Activated T-cell treated with anti-CD3 and anti-CD28 coated beads, Interleukin-2, amount 50 U/mL, for 4 hours (primary cell): ENCODE measurements around the gene THRAP3. TPM values are rescaled to one million over a fixed set of nuclear protein-coding genes. Genes with fewer than 3 reads are reported as not detected.
"Not testable (repeated sequence)": the region's sequence is repeated elsewhere in the genome, so short reads cannot be mapped to it uniquely, and the experiment has no call there.

ENCODE experiments used
- ATAC-seq, 2 donors: fragments of 200-7000 bp; cut with Tn5 transposase; one replicate each; pipeline ENCODE4 v1.10.0; 2021
- DNase-seq: peaks from one replicate; pipeline ENCODE4 v3.0.0-alpha.2; 2020
- H3K27me3 Mint-ChIP-seq: one replicate; pipeline ENCODE4 v1.8.0; 2021; ENCODE audit warnings: low read depth, mixed read lengths
- H3K36me3 Mint-ChIP-seq: one replicate; pipeline ENCODE4 v1.8.0; 2022; ENCODE audit warnings: mixed read lengths; ENCODE audit not compliant: insufficient read depth
- H3K4me1 Mint-ChIP-seq: one replicate; pipeline ENCODE4 v1.8.0; 2021; ENCODE audit warnings: low read depth, mixed read lengths
- H3K4me3 Mint-ChIP-seq: one replicate; pipeline ENCODE4 v1.8.0; 2021; ENCODE audit warnings: mild to moderate bottlenecking, moderate library complexity, mixed read lengths
- H3K9me3 Mint-ChIP-seq: one replicate; pipeline ENCODE4 v1.8.0; 2021; ENCODE audit warnings: mixed read lengths
- total RNA-seq, 3 donors: library from RNA; stranded (reverse); gene quantifications; one replicate each; pipeline ENCODE4 v1.2.1, GENCODE V29; 2021

THRAP3 gene
- total RNA-seq, 3 donors from 2014 or later = 134 to 145 (median 142) TPM

DNA sequence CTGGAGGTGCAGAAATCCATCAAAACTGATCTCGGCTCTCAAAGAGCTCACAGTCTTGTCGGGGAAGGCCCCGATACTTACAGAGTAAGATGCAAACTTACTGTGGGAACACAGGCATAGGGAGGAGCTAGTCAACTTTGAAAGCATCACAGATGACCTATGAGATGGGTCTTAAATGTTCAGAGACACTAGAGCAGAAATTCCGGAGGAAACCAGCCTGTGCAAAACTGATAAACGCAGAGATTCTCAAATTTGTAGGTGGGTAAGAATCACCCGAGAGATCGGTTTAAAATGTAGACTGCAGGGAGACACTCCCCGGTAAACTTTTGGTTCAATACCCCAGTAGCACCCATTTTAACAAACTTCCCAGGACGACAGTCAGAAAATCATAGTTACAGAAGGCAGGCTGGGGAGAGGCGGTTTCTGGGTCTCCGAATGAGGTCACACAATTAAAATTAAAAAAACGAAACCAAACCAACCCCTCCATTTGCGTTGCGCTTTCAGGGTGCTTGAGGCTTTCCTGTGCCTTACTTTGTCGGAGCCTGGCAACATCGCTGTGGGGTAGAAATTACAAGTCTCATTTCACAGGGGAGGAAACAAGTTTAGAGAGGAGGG, 755 bp upstream of the THRAP3 start:
- H3K36me3 Mint-ChIP-seq = peaks cover 17% of the 10 kb centered on the region
- peaks cover 33% of the 10 kb centered on the region for H3K4me1 Mint-ChIP-seq
- peak overlapping the region; percentile 89 for H3K4me3 Mint-ChIP-seq
- DNase-seq (peak; percentile 12), ATAC-seq (peak; percentile 23 to 31)
- no peaks in the 10 kb centered on the region for H3K9me3 Mint-ChIP-seq
- H3K27me3 Mint-ChIP-seq = no peaks in the 10 kb centered on the region

DNA sequence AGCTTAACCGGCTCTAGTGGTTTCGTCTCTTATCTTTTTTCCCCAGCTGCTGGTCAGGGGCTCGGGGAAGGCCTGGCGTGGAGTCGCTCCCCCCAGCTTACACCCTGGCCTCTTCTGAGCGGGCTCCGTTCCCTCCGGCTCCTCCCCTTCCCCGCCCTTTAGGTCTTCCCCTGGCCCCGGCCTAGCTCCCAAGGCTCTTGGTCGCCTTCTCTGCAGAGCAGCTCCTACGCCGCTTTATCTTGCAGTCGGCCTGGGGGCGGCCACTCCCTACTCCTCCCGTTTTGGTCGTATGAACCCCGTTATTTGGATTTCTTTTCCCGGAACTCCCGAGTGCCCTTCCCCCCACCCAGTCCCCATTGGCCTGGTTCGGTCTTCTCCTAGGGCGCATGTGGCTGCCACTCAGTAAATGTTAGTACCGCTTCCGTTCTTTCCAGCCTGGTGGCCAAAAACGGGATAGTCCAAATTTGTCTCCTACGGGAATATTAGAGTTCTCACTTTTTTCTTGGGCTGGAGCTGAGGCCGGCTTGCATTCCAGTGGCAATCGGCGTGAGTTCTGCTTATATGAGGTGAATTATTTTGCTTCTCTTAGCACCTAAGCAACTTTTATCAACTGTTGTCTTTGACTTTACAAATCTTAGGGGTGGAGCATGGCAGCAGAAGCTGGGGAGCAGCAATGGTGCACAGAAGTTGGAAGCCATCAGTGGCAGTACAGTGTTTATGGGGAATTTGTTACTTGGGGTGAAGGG, 467 bp downstream of the THRAP3 start:
- peaks cover 33% of the 10 kb centered on the region for H3K4me1 Mint-ChIP-seq
- peaks cover 17% of the 10 kb centered on the region for H3K36me3 Mint-ChIP-seq
- ATAC-seq (peak; percentile 67 to 68), DNase-seq (no peak)
- H3K4me3 Mint-ChIP-seq = peak overlapping the region; percentile 89
- no peaks in the 10 kb centered on the region for H3K27me3 Mint-ChIP-seq
- H3K9me3 Mint-ChIP-seq = no peaks in the 10 kb centered on the region

GRCh38 chr1:36225283-36225899, 1.1 kb downstream of the THRAP3 start:
- peaks cover 33% of the 10 kb centered on the region for H3K4me1 Mint-ChIP-seq
- ATAC-seq (no peak), DNase-seq (no peak)
- H3K36me3 Mint-ChIP-seq = peaks cover 18% of the 10 kb centered on the region
- peak overlapping the region; percentile 89 for H3K4me3 Mint-ChIP-seq
- no peaks in the 10 kb centered on the region for H3K27me3 Mint-ChIP-seq
- H3K9me3 Mint-ChIP-seq = no peaks in the 10 kb centered on the region

DNA sequence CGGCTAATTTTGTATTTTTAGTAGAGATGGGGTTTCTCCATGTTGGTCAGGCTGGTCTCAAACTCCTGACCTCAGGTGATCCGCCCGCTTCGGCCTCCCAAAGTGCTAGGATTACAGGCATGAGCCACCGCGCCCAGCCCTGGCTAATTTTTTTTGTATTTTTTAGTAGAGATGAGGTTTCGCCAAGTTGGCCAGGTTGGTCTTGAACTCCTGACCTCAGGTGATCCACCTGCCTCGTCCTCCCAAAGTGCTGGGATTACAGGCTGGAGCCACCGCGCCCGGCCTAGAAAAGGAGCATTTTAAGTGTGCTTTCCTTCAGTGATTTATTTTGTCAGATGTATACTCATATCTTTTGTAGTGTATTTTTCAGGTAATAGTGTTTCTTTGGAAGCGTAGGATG, 6.0 kb downstream of the THRAP3 start:
- H3K27me3 Mint-ChIP-seq, H3K9me3 Mint-ChIP-seq, DNase-seq, H3K4me3 Mint-ChIP-seq, ATAC-seq: not testable (repeated sequence)
- H3K4me1 Mint-ChIP-seq = peaks cover 56% of the 10 kb centered on the region
- peaks cover 28% of the 10 kb centered on the region for H3K36me3 Mint-ChIP-seq

DNA sequence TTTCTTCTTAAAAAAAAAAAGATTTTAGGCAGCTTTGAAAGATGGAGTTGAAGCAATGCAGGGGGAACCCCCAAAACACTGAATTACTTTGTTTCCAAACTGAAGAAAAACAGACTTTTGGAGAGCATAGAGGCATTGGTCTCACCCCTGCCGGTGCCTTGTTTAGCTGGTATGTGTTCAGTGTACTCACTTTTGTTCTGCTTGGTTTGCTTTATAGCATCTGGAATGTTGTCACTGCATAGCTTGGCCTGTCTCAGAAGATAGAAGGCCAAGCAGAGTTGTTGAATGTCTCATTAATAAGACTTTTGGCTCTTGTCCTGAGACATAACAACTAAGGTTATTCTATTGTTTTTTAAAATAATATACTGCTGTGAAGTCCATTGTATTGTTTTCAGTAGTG, 6.9 kb downstream of the THRAP3 start:
- H3K27me3 Mint-ChIP-seq = no peaks in the 10 kb centered on the region
- no peak overlapping the region for H3K4me3 Mint-ChIP-seq
- DNase-seq (no peak), ATAC-seq (no peak)
- H3K9me3 Mint-ChIP-seq = no peaks in the 10 kb centered on the region
- H3K36me3 Mint-ChIP-seq = peaks cover 21% of the 10 kb centered on the region
- peaks cover 54% of the 10 kb centered on the region for H3K4me1 Mint-ChIP-seq

DNA sequence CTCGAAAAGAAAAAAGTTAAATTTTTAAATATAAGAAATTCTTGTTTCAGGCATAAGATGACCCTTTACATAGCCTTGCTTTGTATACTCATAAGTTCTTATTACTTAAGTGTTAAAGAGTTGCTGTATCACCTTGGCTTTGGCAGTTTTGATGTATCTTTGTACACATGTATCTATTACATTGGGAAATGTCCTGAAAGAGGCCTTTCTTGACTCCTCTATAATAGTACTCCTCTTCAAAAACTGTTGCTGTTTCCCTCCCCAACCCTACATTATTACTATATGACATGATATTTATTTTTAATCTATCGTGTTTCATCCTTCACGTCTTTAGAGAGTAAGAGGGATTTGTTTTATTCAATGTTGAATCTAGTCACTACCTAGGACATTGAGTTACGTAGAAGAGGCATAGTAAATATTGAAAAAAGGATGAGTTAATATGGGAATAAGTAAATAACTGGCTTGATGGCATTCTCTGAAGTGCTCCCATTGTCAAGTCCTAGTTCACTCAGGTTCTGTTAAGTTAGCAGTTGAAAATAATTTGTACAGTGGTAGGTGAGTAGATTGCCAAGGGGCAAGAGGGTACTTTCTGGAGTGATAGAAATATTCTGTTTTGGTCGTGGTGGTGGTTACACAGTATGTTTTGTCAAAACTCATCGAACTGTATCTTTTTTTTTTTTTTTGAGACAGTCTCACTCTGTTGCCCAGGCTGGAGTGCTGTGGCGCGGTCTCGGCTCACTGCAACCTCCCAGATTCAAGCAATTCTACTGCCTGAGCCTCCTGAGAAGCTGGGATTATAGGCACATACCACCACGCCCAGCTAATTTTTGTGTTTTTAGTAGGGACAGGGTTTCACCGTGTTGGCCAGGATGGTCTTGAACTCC, 8.2 kb downstream of the THRAP3 start:
- no peaks in the 10 kb centered on the region for H3K27me3 Mint-ChIP-seq
- DNase-seq (no peak), ATAC-seq (no peak)
- H3K9me3 Mint-ChIP-seq = no peaks in the 10 kb centered on the region
- H3K4me1 Mint-ChIP-seq = peaks cover 52% of the 10 kb centered on the region
- H3K4me3 Mint-ChIP-seq = no peak overlapping the region
- peaks cover 14% of the 10 kb centered on the region for H3K36me3 Mint-ChIP-seq

DNA sequence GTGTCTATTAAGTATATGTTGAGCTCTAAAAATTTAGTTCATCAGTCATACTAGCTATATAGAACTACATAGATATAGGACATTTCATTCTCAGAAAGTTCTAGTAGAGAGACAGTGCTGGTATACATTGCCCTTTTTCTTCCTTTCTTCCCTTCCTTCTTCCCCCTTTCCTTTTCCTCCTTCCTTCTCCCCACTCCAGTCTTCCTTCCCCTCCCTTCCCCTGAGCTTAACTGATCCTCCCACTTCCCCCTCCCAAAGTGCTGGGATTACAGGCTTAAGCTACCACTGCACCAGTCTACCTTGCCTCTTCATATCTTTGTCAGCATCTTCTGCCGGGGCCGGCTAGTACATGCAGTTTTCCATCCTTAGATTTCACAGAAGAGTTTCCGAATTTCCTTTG, 12.1 kb downstream of the THRAP3 start:
- no peaks in the 10 kb centered on the region for H3K27me3 Mint-ChIP-seq
- H3K4me1 Mint-ChIP-seq = peaks cover 57% of the 10 kb centered on the region
- DNase-seq (no peak), ATAC-seq (no peak)
- no peaks in the 10 kb centered on the region for H3K9me3 Mint-ChIP-seq
- H3K4me3 Mint-ChIP-seq = no peak overlapping the region
- H3K36me3 Mint-ChIP-seq = peaks cover 17% of the 10 kb centered on the region

- no peak for ATAC-seq
- H3K4me3 Mint-ChIP-seq = no peak overlapping the region
- no peaks in the 10 kb centered on the region for H3K27me3 Mint-ChIP-seq
- DNase-seq = no peak
- H3K36me3 Mint-ChIP-seq = peaks cover 22% of the 10 kb centered on the region
- H3K4me1 Mint-ChIP-seq = peaks cover 46% of the 10 kb centered on the region
- H3K9me3 Mint-ChIP-seq = no peaks in the 10 kb centered on the region
Observed at GRCh38 chr1:36238433-36238832, 14.2 kb downstream of the THRAP3 start.

DNA sequence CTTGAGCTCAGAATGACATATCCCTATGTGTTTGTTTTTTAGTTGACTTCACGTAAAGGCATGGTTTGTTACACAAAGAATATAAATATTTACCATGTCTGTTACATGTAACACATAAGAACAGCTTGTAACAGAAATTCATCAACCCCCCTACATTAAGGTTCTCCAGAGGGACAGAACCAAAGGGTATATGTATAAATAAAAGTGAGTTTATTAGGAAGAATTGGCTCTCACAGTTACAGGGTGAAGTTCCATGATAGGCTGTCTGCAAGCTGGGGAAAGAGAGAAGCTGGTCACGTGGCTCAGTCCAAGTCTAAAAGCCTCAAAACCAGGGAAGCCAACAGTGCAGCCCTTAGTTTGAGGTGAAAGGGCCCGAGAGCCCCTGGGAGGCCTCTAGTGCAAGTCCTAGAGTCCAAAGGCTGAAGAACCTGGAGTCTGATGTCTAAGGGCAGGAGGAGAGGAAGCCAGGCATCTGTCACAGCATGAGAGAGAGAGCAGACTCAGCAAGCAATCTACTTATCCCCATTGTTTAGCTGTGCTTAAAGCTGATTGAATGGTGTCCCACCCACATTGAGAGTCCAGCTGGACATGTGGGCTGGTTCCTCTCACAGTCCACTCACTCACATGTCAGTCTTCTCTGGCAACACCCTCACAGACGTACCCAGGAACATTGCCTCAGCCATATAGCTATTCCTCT, 15.8 kb downstream of the THRAP3 start:
- Mint-ChIP-seq H3K4me3 (no peak overlapping the region), H3K4me1 (peaks cover 38% of the 10 kb centered on the region), H3K9me3 (no peaks in the 10 kb centered on the region), H3K36me3 (peaks cover 21% of the 10 kb centered on the region), H3K27me3 (no peaks in the 10 kb centered on the region)
- ATAC-seq = no peak
- no peak for DNase-seq

DNA sequence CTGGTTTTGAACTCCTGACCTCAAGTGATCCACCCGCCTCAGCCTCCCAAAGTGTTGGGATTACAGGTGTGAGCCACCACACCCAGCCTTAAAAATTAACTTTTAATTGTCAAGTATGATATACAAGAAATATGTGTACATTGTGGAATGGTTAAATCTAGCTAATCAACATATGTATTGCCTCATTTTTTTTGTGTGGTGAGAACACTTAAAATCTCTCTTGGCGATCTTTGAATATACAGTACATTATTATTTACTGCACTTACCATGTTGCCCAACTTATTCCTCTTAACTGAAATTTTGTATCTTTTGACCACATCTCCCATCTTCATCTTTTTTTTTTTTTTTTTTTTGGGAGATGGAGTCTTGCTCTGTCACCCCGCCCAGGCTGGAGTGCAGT, 23.3 kb downstream of the THRAP3 start:
- Mint-ChIP-seq H3K9me3 (no peaks in the 10 kb centered on the region), H3K4me3 (no peak overlapping the region), H3K27me3 (no peaks in the 10 kb centered on the region), H3K4me1 (peaks cover 50% of the 10 kb centered on the region), H3K36me3 (peaks cover 18% of the 10 kb centered on the region)
- DNase-seq (no peak), ATAC-seq (no peak)

GRCh38 chr1:36248250-36248894, 24.1 kb downstream of the THRAP3 start:
- no peaks in the 10 kb centered on the region for H3K27me3 Mint-ChIP-seq

GRCh38 chr1:36251794-36252481, 27.7 kb downstream of the THRAP3 start:
- no peak overlapping the region for H3K4me3 Mint-ChIP-seq
- no peaks in the 10 kb centered on the region for H3K9me3 Mint-ChIP-seq
- H3K36me3 Mint-ChIP-seq = peaks cover 14% of the 10 kb centered on the region
- ATAC-seq (no peak), DNase-seq (no peak)
- H3K4me1 Mint-ChIP-seq = peaks cover 63% of the 10 kb centered on the region
- H3K27me3 Mint-ChIP-seq = no peaks in the 10 kb centered on the region

More at GRCh38 chr1:36248250-36248894, 24.1 kb downstream of the THRAP3 start:
- ATAC-seq (no peak), DNase-seq (no peak)
- Mint-ChIP-seq H3K4me3 (no peak overlapping the region), H3K9me3 (no peaks in the 10 kb centered on the region), H3K36me3 (peaks cover 16% of the 10 kb centered on the region), H3K4me1 (peaks cover 57% of the 10 kb centered on the region)

- Mint-ChIP-seq H3K4me1 (peaks cover 68% of the 10 kb centered on the region), H3K36me3 (peaks cover 17% of the 10 kb centered on the region)
- H3K27me3 Mint-ChIP-seq, ATAC-seq, H3K4me3 Mint-ChIP-seq, H3K9me3 Mint-ChIP-seq, DNase-seq: not testable (repeated sequence)
Observed at GRCh38 chr1:36252482-36252824, 28.2 kb downstream of the THRAP3 start.
